Omental fat pad (tissue), 4 donors: Measurements from ENCODE around the gene IGFBP1. TPM values are rescaled to one million over a fixed set of nuclear protein-coding genes. Genes with fewer than 3 reads are reported as not detected.
"Not testable (repeated sequence)": the region's sequence is repeated elsewhere in the genome, so short reads cannot be mapped to it uniquely, and the experiment has no call there.

Experiments
- ATAC-seq: fragments of 150-250 bp; one replicate; pipeline ENCODE4 v1.9.1; 2016; ENCODE audit warnings: mild to moderate bottlenecking, moderate library complexity; ENCODE audit not compliant: low FRiP score
- DNase-seq: peaks from one replicate; pipeline ENCODE4 v3.0.0-alpha.2; 2019; ENCODE audit warnings: low spot score
- total RNA-seq, 4 donors: library from RNA; depleted of rRNA; stranded (reverse); fragments of >200 nt; gene quantifications; one replicate each; pipeline ENCODE4 v1.1.0, GENCODE V29; 2016
- TF ChIP-seq, protein P1 (sequence below), 3 donors: fragments of 450-650 bp; IDR thresholded peaks; one replicate each; pipeline ENCODE4 v1.5.1; 2016 to 2017; ENCODE audit warnings: antibody characterized with exemption in 3 of 3, mild to moderate bottlenecking in 3 of 3, moderate library complexity in 2 of 3

Gene IGFBP1
- total RNA-seq = 10 to 100 TPM in 1 of 4 donors, 1 to 10 TPM in 2, not detected in 1; 3.0 to 15.6 (median 3.1) TPM

DNA sequence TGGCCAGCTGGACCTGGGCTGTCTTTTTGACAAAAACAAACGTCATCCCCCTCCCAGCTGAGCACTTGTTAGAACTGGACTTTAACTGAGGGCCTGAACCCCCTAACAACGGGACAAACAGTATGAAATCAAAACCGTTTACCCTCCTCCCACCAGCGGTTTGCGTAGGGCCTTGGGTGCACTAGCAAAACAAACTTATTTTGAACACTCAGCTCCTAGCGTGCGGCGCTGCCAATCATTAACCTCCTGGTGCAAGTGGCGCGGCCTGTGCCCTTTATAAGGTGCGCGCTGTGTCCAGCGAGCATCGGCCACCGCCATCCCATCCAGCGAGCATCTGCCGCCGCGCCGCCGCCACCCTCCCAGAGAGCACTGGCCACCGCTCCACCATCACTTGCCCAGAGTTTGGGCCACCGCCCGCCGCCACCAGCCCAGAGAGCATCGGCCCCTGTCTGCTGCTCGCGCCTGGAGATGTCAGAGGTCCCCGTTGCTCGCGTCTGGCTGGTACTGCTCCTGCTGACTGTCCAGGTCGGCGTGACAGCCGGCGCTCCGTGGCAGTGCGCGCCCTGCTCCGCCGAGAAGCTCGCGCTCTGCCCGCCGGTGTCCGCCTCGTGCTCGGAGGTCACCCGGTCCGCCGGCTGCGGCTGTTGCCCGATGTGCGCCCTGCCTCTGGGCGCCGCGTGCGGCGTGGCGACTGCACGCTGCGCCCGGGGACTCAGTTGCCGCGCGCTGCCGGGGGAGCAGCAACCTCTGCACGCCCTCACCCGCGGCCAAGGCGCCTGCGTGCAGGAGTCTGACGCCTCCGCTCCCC is at the start of gene IGFBP1:
IGFBP1 (plus strand) TSS at position 304 of the 808 bp plus-strand sequence; CDS start at position 469, 165 bp downstream.
- TF ChIP-seq, protein P1, sequence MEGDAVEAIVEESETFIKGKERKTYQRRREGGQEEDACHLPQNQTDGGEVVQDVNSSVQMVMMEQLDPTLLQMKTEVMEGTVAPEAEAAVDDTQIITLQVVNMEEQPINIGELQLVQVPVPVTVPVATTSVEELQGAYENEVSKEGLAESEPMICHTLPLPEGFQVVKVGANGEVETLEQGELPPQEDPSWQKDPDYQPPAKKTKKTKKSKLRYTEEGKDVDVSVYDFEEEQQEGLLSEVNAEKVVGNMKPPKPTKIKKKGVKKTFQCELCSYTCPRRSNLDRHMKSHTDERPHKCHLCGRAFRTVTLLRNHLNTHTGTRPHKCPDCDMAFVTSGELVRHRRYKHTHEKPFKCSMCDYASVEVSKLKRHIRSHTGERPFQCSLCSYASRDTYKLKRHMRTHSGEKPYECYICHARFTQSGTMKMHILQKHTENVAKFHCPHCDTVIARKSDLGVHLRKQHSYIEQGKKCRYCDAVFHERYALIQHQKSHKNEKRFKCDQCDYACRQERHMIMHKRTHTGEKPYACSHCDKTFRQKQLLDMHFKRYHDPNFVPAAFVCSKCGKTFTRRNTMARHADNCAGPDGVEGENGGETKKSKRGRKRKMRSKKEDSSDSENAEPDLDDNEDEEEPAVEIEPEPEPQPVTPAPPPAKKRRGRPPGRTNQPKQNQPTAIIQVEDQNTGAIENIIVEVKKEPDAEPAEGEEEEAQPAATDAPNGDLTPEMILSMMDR (IDR thresholded peaks at IDR 0.05) = no peak
- ATAC-seq (peak; percentile 22), DNase-seq (no peak)

DNA sequence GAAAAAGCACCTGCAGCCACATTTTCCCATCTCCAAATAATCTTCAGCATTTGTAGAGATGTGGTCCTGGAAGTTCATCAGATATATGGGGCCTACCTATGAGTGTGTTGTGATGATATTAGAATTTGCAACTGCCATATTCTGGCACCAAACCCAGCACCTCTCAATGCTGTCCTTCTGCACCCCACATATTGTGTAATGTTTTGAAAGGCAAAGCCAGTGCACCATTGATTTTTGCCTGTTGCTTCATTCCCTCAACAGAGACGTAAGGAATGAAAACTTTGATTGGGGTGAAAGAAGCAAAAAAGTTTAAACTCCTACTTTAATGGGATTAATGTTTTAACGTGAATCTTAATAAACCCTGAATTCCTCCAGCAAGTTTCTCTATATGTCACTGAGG is 49.4 kb upstream of the IGFBP1 start:
- DNase-seq, ATAC-seq: not testable (repeated sequence)

DNA sequence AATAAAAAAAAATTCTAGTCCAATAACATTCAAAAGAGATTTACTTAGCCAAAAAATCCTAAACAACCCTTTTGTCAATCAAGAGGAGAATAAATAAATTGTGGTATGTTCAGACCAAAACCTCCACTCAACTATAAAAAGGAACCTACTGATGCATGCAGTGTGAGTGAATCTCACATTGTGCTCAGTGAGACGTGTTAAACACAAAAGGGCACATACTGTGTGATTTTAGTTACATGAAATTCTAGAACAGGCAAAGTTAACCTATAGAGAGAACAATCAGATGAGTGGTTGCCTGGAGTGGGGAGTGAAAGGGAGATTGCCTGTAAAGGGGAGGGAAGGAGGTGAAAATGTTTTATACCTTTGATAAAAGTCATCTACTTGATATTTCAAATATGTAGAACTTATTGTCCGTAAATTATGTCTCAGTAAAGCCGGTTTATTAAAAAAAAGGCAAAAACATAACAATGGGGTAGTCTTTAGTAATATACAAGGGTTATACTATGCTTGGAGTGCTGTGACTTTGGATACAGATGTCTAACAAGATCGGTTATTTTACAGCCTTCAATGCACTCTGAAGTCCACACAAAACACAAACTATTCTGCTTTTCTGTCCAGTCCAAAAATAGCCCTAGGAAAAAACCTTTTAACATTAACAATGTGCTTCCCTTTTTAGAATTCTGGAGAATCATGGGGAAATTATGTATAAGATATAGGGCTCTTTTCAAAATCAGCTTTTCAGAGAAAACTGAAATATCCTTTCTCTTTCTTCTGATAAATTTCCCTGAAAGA is 46.2 kb upstream of the IGFBP1 start:
- not testable (repeated sequence) for ATAC-seq, DNase-seq

DNA sequence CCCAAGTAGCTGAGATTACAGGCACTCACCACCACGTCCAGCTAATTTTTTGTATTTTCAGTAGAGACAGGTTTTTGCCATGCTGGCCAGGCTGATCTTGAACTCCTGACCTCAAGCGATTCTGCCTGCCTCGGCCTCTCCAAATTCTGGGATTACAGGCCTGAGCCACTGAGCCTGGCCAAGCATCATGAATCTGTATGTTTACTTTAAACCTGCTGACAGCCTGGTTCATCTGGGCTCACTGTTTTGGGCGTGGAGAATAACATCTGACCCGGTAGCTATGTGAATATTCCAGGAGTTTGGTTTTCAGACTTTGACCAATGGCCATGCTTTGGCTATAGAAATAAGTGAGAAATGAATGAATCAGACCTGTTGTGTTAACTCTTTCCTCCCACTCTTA is 41.8 kb upstream of the IGFBP1 start:
- ATAC-seq, DNase-seq: not testable (repeated sequence)

DNA sequence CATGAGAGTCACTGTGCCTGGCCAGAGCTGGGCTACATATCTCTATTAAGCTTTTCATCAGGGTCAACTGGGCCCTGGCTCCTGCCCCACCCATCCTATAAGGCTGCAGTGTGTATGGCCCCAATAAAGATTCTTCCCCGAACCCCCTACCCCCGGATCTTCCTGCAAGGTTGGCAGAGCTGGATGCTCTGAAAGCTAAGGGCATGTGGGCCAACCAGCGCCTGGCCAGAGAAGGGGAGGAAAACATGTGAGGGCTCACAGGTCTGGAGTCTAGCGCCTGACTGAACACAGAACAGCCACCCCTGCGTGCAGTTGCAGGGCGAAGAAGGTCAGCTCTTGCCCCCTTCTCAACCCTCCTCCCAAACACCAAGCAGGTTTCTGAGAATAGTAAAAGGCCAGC is 39.6 kb upstream of the IGFBP1 start:
- ATAC-seq, DNase-seq: not testable (repeated sequence)

DNA sequence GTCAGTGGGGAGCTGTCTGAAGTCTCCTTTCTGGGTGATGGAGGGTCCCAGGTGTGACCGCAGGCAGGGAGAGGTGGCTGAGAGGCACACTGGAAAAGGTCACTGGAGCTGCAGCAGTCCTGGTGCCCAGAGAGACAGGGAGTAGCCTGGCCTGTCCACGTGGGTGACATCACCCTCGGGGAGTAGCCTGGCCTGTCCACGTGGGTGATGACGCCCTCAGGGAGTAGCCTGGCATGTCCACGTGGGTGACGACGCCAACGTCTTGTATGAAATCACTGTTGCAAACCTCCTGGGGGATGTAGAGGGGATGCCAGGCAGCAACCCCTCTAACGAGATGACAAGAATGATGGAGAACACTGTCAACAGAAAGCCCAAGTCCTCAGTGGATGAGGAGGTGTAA is 35.3 kb upstream of the IGFBP1 start:
- not testable (repeated sequence) for ATAC-seq, DNase-seq

DNA sequence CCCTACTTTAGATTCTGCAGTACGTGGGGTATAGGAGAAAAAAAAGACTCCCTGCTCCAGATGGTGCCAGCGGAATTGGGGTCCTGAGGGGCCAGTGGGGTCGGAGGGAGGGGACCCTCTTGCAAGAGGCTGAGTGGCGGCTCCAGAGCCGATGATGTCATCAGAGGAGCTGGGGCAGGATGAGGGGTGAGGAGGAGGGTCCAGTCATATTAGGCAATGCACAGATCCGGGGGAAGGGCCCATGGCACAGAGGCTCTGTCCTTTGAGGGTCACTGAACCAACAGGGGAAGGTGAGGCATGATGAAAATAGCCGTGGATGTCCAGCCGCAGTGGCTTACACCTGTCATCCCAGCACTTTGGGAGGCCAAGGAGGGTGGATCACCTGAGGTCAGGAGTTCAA is 34.8 kb upstream of the IGFBP1 start:
- not testable (repeated sequence) for ATAC-seq, DNase-seq

DNA sequence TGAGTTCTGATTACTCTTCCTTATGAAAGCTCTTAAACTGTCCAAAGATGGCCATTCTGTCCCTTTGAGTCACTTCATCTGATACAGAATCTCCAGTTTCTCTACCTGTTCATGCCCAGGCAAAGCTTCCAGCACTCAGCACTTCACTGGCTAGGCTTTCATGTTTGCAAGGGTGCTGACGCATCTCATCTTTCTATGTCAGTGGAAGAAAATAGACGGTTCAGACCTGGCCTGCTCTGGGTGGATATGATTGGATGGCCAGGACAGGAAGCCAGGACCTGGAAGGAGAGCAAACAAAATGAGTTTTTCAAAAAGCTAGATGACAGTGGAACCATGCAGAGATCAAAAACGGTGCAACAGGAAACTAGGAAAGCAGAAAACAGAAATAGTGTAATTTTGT is 32.6 kb upstream of the IGFBP1 start:
- not testable (repeated sequence) for DNase-seq, ATAC-seq

DNA sequence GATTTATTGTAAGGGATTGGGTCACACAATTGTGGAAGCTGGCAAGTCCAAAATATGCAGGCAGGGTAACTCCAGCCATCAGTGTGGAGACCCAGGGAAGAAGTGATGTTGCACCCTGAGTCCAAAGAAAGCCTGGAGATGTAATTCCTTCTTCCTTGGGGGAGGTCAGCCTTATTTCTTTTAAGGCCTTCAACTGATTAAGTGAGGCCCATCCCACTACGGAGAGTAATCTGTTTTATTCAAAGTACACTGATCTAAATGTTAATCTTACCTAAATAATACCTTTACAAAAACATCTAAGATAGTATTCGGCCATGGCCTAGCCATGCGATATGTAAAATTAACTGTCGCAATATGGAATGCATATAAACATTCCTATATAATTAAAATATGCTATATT is 31.4 kb upstream of the IGFBP1 start:
- not testable (repeated sequence) for DNase-seq, ATAC-seq

DNA sequence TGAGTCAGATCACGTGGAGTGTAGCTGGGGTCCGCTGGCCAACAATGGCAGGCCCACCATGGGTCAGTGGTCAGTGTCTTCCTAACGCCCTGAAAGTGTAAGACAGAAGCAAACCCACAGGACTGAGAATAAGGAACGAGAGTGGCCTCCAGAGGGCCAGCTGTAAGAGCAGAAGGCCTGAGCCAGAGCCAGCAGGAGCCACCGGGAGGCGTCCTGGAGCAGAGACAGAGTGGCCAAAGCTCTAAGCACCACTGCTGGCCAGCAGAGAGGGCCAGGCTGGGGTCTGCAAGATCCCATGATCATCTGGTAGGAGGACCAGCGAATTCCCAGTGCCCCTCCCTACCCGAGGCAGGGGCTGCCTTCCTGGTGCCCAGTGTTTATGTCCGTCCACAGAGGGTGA is 24.6 kb upstream of the IGFBP1 start:
- no peak for DNase-seq
- no peak for ATAC-seq
- TF ChIP-seq, protein P1 (IDR thresholded peaks at IDR 0.05) = no peak

DNA sequence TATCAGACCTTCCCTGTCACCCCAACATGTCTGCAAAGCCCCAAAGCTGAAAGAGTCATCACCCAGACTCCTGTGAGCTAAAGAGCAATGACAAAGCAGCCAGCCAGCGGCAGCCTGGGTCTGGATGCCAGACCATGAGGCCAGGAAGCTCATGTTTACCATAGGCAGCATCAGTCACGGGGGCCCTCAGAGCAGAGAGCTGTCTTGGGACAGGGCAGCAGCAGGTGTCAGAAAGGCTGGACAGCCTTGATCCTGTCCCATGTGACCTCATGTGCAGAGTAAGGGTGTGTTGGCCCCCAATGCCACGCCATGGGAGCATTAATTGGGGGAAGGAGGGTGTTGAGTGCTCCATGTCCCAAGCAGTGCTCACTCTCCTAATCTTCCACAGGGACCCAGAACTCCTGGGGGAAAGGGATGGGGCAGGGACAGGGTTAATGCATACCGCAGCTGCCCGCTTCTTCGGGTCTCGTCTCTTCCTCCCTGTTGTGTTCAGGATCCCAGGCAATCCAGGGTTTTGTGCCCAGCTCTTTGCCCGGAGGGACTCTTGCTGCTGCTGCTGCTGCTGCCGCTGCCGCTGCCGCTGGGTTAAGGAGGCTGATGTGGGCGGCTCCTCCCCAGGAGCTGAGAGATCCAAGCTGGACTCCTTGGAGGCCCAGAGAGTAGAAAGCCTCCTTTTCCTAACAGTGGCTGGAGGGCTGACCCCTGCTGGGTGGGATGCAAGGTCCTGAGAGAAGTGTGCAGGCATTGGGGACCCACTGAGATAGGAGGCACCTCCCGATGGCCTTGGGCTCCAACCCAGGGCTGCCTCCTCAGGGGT is 22.5 kb upstream of the IGFBP1 start:
- DNase-seq = no peak
- TF ChIP-seq, protein P1 (IDR thresholded peaks at IDR 0.05) = no peak
- ATAC-seq = no peak
